ENCODE results near the gene ZDHHC11.

DNA sequence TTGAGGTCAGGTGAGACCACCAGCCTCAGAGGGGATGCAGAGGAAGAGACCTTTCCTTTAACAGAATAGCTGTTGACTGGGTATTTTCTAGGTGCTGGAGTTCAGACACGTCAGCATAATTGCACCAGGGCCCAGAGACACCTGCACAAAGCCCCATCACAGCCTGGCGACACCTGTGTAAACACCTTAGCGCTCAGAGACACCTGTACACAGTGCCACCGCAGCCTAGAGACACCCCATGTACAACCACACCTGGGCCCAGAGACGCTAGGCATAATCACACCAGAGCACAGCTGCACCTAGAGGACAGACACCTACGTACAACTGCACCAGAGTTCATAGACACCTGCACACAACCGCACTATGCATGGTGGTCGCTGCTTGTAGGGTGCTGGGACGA, 42.9 kb upstream of the ZDHHC11 start:
- TF ChIP-seq, protein P1, sequence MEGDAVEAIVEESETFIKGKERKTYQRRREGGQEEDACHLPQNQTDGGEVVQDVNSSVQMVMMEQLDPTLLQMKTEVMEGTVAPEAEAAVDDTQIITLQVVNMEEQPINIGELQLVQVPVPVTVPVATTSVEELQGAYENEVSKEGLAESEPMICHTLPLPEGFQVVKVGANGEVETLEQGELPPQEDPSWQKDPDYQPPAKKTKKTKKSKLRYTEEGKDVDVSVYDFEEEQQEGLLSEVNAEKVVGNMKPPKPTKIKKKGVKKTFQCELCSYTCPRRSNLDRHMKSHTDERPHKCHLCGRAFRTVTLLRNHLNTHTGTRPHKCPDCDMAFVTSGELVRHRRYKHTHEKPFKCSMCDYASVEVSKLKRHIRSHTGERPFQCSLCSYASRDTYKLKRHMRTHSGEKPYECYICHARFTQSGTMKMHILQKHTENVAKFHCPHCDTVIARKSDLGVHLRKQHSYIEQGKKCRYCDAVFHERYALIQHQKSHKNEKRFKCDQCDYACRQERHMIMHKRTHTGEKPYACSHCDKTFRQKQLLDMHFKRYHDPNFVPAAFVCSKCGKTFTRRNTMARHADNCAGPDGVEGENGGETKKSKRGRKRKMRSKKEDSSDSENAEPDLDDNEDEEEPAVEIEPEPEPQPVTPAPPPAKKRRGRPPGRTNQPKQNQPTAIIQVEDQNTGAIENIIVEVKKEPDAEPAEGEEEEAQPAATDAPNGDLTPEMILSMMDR (IDR thresholded peaks at IDR 0.05), result no peak
- no peak for TF ChIP-seq POLR2A (IDR thresholded peaks at IDR 0.05)
